Cardiac fibroblast (primary cell): Measurements from ENCODE around the gene ANKRD39.
"Not testable (repeated sequence)": the region's sequence is repeated elsewhere in the genome, so short reads cannot be mapped to it uniquely, and the experiment has no call there.

Source experiments
- DNase-seq, 2 donors: peaks; one replicate each; pipeline versions ENCODE4 v3.0.0 to v3.0.0-alpha.2; 2010; ENCODE audit warnings: low read depth in 2 of 2
- H3K4me3 ChIP-seq, 2 donors: replicated peaks in 1 of 2; 1 replicate in 1 of 2; 2 replicates in 1 of 2; pipeline ENCODE4 v1.5.1; 2011; ENCODE audit warnings: low read depth in 2 of 2, low read length in 2 of 2, mild to moderate bottlenecking in 2 of 2, moderate library complexity in 1 of 2
- TF ChIP-seq, protein P1 (sequence below): IDR thresholded peaks from one replicate; pipeline ENCODE4 v1.5.1; 2011; ENCODE audit warnings: low read depth, mild to moderate bottlenecking, low read length, inconsistent platforms

Gene ANKRD39

DNA sequence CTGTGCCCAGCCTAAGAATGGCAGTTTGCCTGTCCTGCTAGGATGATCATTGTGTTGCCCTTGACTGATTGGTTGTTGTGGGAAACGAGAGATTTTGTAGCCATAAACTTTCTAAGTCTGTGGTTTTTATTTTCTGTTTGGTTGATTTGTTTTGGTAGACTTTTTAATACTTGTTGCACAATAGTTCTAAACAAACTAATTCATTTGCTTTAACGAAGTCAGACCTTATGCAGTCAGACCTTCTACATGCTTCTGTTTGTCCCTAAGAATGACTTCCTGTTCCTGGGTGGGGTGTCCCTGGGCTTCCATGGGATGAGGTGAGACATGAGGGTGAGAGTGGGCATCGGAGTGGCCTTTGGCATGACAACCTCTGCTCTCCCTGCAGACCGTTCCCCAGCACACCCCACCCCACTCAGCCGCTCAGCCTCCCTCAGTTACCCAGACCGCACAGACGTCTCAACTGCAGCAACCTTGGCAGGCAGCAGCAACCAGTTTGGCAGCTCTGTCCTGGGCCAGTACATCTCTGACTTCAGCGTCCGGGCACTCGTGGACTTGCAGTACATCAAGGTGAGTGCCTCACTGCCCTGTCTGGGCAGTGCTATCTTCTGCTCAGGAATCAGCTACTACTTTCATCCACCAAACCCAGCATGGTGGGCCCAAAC is 49.5 kb downstream of the ANKRD39 start:
- DNase-seq: no peak
- no peak overlapping the region for H3K4me3 ChIP-seq
- TF ChIP-seq, protein P1, sequence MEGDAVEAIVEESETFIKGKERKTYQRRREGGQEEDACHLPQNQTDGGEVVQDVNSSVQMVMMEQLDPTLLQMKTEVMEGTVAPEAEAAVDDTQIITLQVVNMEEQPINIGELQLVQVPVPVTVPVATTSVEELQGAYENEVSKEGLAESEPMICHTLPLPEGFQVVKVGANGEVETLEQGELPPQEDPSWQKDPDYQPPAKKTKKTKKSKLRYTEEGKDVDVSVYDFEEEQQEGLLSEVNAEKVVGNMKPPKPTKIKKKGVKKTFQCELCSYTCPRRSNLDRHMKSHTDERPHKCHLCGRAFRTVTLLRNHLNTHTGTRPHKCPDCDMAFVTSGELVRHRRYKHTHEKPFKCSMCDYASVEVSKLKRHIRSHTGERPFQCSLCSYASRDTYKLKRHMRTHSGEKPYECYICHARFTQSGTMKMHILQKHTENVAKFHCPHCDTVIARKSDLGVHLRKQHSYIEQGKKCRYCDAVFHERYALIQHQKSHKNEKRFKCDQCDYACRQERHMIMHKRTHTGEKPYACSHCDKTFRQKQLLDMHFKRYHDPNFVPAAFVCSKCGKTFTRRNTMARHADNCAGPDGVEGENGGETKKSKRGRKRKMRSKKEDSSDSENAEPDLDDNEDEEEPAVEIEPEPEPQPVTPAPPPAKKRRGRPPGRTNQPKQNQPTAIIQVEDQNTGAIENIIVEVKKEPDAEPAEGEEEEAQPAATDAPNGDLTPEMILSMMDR: no peak

DNA sequence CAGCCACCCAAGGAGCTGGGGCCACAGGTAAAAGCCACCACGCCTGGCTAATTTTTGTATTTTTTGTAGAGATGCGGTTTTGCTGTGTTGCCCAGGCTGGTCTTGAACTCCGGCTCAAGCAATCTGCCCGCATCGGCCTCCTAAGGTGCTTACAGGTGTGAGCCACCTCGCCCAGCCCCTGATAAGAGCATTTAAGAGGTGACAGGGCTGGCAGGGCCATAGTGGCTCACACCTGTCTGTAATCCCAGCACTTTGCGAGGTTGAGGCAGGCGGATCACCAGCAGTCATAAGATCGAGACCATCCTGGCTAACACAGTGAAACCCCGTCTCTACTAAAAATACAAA is 50.7 kb downstream of the ANKRD39 start:
- TF ChIP-seq, protein P1: no peak
- H3K4me3 ChIP-seq: no peak overlapping the region

DNA sequence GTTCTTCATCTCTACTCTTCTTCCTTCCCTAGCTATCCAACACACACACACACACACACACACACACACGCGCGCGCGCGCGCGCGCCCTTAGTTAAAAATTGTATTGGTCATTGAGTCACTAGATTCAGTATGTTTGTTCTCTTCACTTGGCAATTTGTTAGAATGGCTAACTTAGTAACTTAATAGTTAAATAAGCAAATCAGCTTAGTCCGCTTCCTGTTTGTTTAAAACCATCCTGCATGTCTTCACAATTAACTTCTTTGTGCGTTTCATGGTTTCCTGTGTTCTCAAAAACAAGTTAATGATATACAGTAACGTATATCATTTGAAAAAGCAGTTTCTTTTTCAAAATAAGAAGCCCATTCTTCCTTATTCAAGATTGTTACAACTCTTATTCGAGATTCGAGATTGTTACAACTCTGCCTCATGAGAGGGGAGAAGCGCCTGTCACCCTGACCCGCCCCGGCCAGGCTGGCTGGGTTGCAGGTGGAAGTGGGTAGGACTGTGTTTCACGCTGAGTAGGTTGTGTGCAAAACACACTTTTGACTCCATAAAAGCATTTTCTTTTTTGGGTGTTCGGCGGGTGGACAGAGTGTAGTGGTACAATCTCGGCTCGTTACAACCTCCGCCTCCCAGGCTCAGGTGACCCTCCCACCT is 51.2 kb downstream of the ANKRD39 start:
- no peak for DNase-seq
- H3K4me3 ChIP-seq: no peak overlapping the region
- TF ChIP-seq, protein P1: no peak

More for the DNA sequence above, 50.7 kb downstream of the ANKRD39 start:
- no peak for DNase-seq

DNA sequence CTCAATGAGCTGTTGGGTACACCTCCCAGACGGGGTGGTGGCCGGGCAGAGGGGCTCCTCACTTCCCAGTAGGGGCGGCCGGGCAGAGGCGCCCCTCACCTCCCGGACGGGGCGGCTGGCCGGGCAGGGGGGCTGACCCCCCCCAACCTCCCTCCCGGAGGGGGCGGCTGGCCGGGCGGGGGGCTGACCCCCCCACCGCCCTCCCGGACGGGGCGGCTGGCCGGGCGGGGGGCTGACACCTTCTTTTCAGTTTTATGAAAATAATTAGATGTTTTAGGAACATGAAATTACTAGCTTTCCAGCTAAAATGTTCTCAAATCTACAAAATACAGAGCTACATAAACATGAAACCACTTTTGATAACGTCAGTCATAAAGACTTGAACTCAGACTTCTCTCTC is 51.9 kb downstream of the ANKRD39 start:
- H3K4me3 ChIP-seq, DNase-seq: not testable (repeated sequence)

DNA sequence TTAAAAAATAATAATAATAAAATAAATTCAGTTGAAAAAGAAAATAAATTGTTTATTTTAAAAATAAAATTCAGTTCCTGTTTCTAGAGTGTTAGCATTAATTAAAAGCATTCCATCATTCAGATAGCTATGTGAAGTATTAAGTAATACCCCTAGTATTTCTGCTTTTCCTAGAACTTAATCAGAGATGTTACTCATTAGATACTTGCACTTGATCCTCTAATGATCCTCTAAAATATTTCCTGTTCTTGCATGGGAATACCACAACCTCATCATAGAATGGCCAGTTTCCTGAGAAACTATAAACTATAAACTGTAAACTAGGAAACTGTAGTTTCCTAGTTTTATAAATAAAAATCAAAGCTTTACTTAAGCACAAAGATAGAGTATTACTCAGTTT is 52.8 kb downstream of the ANKRD39 start:
- TF ChIP-seq, protein P1: no peak
- no peak for DNase-seq
- H3K4me3 ChIP-seq: no peak overlapping the region

DNA sequence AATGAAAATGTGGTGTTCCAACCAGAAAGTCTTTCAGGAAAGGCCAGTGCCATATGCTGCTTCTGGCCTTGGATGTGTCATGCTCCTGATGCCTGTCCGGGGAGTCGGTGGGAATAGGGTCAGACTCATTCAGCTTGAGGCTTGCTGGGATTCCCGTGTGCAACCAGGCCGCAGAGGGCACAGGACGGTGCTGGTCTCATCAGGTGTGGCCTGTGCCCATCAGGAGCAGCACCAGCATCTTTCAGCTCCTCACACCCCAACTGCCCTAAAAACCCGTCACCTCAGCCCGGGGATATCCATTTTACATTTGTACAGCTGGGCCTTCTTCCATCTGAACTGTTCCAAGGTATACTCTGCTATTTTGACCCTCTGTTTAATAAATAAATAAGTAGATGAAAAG is 55.1 kb downstream of the ANKRD39 start:
- no peak overlapping the region for H3K4me3 ChIP-seq
- no peak for DNase-seq
- TF ChIP-seq, protein P1: no peak

DNA sequence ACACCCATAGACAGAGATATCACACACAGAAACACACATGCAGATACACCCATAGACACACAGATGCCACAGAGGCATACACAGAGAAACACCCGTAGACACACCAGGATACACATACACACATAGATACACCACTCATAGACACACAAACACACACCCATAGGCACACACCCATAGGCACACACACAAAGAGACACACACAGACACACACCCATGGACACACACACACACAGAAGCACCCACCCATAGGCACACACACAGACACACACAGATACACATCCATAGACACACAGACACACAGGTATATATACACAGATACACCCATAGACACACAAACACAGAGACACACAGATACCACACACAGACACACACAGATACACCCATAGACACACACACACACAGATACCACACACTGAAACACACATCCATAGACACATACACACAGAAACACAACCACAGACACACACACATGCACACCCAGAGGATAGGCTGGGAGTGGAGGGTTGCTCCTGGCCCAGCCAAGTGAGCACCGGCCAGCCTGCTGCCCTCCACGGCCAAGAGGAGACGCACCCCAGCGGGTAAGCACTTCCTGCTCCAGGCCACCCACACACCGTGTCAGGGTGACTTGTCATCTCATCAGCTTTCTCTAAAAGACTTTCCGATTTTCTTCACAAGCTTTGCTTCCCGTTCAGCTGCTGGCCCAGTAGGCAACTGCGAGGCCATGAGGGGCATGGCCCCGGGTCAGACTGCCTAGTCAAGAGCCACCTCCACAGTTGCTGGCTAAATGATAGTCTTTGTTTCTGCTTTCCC is 55.8 kb downstream of the ANKRD39 start:
- DNase-seq: no peak
- H3K4me3 ChIP-seq: no peak overlapping the region
- TF ChIP-seq, protein P1: no peak
